GM18951 (cell line): Measurements from ENCODE around the gene AGXT2.

Source experiments
- POLR2A ChIP-seq: IDR thresholded peaks from 4 replicates; pipeline ENCODE4 v1.6.1; 2011; ENCODE audit warnings: mild to moderate bottlenecking; ENCODE audit not compliant: insufficient read length, insufficient read depth; ENCODE audit errors: extremely low read depth
- in situ Hi-C: fragments of 300-500 bp; cut with MboI; formaldehyde crosslinking; loops from one replicate; pipeline ENCODE4 v1.12.0; 2022; ENCODE audit warnings: low sequenced_read_pairs, mixed read lengths, inconsistent platforms; ENCODE audit not compliant: unreplicated experiment

Gene AGXT2

DNA sequence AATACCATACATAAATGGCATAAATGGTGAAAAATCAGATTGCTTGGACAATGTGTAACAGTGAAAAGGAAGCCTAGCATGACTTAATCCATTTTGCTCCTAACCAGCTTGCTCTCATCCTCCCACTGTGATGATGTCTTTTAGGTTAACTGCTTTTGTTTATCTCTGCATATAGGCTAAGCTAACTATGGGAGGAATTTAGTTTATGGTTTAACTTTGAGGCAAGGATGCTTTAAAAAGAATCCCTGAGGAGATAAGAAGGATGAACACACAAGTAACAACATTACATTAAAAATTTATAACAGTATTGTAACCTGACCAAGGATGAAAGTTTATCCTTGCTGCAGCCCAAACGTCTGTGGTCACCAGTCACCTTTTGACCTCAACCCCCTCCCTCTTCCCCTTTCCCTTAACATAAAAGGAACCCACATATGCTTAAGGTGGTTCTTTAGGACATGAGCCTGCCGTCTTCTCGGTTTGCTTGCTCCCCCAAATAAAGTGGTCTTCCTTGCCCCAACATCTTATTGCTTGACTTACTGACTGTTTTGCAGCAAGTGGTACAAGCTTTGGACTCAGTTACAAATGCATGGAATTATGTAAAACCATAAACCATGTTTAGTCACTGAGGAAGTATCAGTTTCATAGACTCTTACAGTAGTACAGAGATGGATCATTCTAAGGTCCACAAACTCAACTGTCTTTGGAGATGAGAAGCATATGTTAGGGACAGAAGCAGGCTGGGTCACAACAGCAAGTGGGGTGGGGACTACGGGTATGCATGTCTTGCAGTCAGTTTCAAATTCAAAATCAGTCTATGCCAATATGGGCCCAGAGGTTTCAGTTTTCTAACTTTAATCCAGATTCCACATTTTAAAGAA is 31.3 kb downstream of the AGXT2 start:
- in situ Hi-C loops, result no loop called here

DNA sequence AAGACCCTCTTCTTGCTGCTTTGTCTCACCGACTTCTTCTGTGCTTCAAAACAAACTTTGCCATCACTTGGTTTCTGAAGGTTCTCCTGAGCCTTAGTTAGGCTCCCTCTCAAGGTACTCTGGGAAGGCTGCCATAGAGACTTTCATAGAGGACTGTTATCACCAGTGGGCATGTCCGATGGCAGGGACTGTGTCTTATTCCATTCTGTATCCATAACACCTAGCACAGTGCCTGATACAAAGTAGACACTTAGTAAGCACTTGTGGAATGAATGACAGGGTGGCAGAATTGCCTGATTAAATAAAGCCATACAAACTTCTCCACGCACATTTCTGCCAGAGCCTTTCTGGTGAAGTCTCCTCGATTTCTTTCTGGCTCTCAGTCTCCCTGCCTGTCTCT is 32.7 kb downstream of the AGXT2 start:
- no peak for TF ChIP-seq POLR2A
- in situ Hi-C loops, result no loop called here

More for the DNA sequence above, 31.3 kb downstream of the AGXT2 start:
- TF ChIP-seq POLR2A, result no peak

DNA sequence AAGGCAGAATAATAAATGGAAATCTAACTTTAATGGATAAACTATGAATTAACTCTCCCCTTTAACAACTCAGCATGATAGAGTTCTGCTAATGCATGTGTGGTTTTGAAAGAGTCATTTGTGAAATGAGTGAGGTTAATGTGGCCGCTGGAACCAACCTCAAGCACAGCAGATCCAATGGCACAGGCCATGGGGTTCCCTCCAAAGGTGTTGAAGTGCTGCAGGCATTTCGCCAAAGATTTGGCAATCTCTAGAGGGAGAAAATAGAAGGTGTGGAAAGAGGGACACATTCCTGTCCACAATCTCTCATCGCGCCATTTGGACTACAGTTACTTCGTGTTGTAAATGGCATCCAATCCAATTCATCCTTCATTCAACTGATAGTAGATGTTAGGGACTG is 35.0 kb downstream of the AGXT2 start:
- in situ Hi-C loops, result no loop called here
- no peak for TF ChIP-seq POLR2A

DNA sequence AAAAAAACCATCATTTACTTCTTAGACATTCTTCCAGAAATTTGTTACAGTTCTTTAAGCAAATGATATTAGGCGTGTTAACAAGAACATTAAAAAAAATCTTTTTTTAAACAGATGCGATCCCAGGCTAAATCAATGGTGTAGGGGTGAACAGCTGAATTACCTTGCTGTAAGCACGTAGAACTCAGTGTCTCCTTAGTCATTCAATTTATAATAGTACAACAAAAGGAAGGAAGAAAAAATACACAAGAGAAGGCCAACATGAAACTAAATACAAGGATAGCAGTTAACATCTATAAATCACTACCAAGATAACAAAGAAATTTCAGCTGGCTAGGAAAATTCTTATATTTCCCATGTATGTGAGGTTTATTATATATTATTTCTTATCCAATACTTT is 35.4 kb downstream of the AGXT2 start:
- TF ChIP-seq POLR2A, result no peak
- in situ Hi-C loops, result no loop called here

DNA sequence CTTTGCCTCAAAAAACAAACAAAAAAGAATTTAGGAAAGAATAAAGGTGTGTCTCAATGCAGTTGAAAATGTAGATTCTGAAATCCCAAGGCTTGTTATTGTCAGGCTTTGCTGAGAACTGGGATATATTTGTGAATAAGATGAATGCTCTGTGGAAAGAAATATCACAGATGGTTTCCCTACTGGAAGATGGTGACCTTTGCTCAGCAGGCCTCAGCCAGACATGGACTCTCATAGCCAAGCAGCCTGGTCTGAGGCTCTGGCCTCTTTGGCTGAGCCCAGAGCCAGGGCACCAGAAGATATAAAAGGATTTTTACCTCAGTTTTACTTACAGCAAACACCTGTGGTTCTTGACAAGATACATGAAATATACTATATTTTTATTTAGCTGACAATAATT is 37.1 kb downstream of the AGXT2 start:
- no peak for TF ChIP-seq POLR2A
- in situ Hi-C loops, result no loop called here

DNA sequence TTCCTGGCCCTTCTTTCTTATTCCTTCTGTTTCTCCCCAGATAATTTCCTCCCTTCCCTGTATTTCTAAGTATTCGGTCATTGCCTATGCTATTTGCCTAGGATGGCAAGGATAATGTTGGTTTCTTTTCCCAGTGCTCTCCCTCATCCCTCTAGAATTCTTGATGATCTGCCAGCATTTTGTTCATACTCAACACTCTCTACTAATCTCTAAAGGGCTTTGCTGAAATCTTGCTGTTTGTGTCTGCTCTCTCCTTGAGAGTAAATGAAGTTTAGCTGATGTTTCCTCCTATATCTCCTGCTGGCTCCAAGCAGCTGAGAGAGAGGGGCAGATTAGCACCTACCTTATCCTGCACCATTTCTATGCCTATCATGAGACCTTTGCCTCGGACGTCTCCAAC is 38.1 kb downstream of the AGXT2 start:
- no peak for TF ChIP-seq POLR2A
- in situ Hi-C loops, result loop anchor here (10.0 kb wide), 1 partner anchor 55 kb away; no protein-coding TSS in a partner anchor

DNA sequence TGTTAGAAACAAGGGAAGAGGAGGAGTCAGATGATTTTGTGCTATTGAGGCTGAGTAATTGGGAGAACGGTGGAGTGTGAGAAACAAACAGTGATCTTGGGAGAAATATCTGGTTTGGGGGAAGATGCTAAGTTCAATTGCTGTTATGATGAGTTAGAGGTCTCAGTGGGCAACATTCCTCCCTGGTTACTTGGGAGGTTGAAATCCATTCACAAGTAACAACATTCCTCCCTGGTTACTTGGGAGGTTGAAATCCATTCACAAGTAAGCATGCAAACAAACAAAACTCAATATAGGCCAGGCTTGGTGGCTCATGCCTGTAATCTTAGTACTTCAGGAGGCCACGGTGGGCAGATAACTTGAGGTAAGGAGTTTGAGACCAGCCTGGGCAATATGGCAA is 38.7 kb downstream of the AGXT2 start:
- no peak for TF ChIP-seq POLR2A
- in situ Hi-C loops, result loop anchor here (10.0 kb wide), 1 partner anchor 54 kb away; no protein-coding TSS in a partner anchor

DNA sequence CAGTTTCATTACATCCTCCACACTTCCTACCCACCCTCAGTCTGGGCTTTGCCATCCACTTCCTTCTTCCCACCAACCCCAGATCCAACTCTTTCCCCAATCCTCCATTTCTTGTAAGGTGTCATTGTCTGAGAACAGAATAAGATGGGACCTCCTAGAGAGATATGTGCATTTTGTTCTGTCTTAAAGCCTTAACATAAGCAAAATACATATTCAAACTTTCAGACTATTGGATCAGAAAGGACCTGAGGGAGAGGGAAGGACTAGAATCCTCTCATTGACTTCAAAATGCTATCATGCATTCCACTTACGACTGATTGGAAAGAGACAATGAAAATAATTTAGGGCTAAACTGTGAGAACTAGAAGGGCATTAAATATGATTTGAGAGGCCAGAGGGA is 43.0 kb downstream of the AGXT2 start:
- in situ Hi-C loops, result loop anchor here (10.0 kb wide), 1 partner anchor 50 kb away; no protein-coding TSS in a partner anchor

DNA sequence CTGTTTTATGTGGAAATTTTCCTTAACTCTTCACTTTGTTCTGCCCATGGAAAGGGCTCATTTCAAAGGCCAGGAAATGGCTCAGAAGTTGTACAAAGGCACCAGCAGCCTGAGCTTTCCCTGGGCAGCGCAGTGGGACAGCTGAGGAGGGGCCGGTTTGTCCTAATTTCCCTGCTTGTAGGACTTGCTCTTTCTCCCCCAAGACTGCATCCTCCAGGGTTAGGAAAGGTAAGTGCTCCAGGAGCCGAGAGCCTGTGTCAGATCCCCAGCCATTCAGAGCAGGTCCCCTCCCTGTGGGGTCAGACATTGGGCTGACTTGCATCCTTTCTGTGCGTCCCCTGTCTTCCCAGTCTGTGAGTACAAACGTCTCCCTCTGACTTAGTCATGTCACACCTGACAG is 43.5 kb downstream of the AGXT2 start:
- in situ Hi-C loops, result loop anchor here (10.0 kb wide), 1 partner anchor 49 kb away; no protein-coding TSS in a partner anchor
- no peak for TF ChIP-seq POLR2A

More for the DNA sequence above, 43.0 kb downstream of the AGXT2 start:
- no peak for TF ChIP-seq POLR2A

DNA sequence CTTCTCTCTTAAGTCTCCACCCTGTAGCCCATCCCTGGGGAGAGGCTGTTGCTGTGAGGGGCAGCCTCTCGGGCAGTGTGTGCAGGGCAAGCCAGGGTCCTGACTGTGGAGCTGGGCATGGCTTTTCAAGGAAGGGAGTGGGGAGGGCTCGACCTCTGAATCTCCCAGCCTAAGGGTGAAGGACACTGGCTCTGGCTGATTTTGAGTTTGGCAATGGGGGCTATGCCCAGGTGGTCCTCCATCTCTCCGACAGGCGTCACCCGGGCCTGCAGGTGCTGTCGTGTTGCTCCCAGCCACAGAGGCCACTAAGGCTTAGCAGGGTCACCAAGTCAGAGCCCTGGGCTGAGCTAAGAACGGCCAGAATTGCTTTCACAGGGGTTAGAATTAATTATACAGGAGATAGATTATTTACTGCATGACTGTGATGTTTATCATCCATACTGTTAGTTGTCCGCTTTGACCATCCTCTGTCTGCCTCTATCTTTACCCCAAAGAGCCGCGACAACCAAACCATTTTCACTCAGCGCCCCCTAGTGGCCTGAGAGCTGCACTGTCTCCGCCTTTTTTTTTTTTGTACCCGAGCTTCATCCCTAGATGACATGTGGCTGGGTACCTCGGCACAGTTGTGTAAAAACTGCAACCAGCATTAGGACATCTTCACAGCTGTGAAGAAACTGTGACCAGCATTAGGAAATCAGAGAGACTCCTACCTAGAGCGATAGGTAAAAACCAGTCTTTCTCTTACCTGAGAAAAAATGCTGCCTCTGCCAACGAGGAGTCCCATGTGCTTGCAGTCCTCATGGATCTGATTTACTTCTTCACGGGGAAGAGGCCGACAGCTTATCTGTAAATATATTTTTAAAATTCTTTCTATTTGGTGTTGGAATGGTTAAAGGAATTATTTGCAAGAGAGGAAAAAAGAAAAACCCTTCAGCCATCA is 44.5 kb downstream of the AGXT2 start:
- in situ Hi-C loops, result loop anchor here (10.0 kb wide), 1 partner anchor 48 kb away; no protein-coding TSS in a partner anchor
- TF ChIP-seq POLR2A, result no peak

DNA sequence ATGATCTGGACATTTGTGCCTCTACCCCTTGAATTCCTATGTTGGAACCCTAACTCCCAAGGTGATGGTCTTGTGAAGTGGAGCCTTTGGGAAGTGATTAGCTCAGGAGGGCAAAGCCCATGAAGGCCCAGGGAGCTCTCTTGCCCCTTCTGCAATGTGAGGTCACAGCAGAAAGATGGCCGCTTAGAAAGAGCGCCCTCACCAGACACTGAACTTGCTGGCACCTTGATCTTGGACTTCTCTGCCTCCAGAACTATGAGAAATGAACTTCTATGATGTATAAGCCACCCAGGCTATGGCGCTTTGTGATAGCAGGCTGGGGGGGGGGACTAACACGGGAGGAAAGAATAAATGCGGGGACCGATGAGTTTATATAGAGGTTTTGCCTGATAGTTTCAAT is 45.3 kb downstream of the AGXT2 start:
- no peak for TF ChIP-seq POLR2A
- in situ Hi-C loops, result loop anchor here (10.0 kb wide), 1 partner anchor 48 kb away; no protein-coding TSS in a partner anchor

DNA sequence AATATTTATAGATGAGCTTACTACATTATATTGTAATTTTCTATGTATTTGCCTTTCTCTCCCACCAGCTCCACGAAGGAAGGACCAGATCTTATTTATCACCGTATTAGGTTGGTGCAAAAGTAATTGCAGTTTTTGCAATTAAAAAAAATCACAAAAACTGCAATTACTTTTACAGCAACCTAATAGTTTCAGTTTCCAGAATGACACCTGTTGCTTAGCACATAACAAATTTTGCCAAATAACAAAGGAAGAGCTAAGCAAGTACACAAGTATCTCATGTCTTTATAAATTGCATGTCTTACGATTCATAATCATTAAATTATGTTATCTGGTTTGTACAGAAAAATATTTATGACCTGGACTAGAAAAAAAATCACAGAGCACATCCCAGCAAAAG is 45.9 kb downstream of the AGXT2 start:
- in situ Hi-C loops, result loop anchor here (10.0 kb wide), 1 partner anchor 47 kb away; no protein-coding TSS in a partner anchor

More for the DNA sequence above, 45.9 kb downstream of the AGXT2 start:
- no peak for TF ChIP-seq POLR2A
